ENCODE results near the gene RAB11FIP2.

- TF ChIP-seq CTCF (conservative IDR thresholded peaks at IDR 0.05; ENCODE audit: low read depth, low read length), result no peak
- TF ChIP-seq EZH2phosphoT487 (IDR thresholded peaks at IDR 0.05; ENCODE audit: borderline replicate concordance, low read length), result no peak
- no peak for TF ChIP-seq EZH2 (IDR thresholded peaks at IDR 0.05; ENCODE audit: low read length, unreplicated experiment)
These were observed at the start of gene RAB11FIP2 for GRCh38 chr10:118046395-118047156.
